Kasumi-1 (cell line): Measurements from ENCODE around the gene ZDHHC5.

Source experiments
- DNase-seq, 2 experiments: peaks; one replicate each; lab custom pipeline; 2025; lab: John Stamatoyannopoulos, UW

Gene ZDHHC5

DNA sequence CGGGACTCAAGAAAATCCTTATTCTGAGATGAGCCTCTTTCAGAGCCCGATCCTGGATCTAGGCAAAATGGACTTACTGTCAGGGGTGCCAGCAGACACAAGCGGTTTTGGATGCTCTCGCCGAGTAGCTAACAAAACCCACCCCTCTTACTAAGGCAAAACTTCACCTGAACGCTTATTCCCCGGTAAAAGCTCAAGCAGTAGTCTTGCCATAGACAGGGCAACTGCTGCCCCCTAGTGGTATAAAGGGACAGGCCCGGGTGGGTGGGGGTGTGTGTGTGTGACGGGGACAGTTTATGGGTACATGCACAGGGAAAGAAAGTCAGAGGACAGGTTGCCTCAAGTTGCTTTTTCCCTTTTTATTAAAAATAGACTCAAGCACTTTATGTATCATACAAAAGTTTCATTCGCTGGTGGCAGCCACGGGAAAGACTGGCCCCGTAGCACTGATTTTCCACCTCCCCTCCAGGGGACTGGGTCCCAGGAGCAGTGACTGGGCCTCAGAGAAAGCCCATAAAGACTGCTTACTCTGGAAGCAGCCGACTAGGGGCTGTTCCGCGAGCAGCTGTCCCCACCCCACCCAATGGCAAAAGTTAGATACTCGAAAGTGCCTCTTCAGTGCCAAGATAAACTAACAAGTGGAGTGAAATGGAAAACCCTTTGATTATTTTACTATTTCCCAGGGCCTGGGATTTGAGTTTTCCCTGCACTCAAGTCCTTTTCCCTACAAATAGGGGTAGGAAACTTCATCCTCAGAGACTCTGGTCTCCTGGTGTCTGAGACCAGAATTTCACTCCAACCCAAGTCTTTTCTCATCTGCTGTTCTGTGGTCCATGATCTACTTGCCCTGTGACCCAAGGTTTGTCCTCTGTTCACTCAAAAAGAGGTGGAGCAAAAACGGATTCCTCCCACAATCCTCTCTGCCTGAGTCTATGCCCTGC is 22.9 kb upstream of the ZDHHC5 start:
- DNase-seq: peak; percentile 71 to 86

DNA sequence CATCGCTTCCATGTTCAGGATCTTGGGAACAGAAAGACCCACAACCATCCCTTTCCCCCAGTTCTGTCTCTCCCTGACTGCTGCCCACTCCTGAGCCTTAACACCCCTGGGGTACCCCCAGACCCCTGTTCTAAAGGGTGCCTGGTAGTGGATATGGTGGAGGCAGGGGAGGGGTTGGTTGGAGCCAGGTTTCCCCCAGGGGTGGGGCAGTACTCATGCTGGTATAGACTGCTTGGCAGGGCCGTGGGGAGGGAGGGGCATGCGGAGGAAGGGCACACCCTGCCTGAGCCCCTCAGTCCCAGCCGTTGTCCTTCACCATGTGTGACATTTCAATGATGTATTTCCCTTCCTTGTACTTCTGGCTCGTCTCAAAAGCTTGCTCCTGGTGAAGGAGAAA is 22.2 kb upstream of the ZDHHC5 start:
- no peak for DNase-seq

DNA sequence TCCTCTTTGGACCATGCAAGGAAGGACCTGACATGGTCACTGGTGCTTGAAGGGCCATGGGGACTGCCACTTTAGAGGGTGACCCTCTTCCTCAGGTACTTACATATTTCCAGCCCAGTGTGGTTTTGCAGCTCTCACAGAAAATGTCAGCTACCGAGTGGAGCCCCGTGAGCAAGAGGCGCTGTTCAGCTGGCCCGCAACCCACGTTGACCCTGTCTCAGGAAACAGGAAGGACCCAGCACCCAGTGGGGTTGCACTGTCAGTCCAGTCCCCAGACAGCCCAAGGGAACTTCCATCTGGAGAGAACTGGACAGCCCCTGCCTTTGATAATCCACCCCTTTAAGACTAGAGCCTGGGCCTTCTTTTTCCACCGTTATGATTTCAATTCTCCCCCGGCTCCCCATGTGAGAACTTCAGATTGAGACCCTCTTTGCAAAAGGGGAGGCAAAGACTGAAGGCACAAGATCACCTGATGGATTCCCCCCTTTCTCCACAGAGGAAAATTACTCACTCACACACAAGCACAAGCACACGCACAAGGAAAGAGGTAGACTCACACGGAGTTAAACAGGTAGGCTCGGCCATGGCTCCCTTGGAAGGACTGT is 21.6 kb upstream of the ZDHHC5 start:
- peak in 1 of 2 experiments; percentile 17 for DNase-seq

DNA sequence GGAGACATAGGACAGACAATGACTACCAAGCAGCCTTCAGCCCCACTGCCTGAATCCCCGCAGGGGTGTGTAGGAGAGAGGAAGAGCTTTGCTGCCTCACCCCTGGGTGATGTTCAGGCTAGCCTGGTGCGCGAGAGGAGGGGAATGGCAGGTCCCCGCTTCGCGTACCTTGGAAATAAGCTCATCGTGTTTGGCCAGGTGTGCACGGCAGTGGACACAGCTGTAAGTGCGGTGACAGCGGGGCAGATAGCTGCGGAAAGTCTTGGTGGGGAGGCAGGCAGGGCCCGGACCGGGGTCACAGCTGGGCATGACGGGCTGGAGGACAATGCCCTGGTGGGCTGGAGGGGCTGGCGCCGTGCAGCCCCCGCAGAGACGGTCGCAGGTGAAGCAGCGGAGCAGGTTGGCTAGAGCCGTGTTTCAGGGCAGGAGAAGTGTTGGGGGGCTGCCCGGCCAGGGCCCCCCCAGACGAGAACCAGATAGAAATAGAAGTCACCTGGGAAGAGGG is 21.1 kb upstream of the ZDHHC5 start:
- DNase-seq: peak in 1 of 2 experiments; percentile 32

DNA sequence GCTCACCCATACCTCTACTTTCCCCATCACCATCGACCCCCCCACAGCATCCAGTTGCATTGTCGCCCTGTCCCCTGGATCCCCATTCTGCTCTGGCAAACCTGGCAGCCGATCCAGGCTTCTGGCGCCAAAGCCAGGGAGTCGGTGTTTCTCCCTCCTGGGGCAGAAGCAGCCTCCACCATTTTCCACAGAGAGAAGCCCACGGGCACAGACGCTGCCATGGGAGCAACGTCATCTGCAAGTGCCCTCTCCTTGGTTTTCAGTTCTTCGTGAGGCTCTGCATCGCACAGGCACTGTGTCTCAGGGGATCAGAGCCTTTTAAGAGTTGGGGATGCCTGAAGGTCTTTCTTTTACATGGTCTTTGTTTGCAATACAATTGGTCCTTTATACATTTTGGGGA is 20.5 kb upstream of the ZDHHC5 start:
- DNase-seq: peak in 1 of 2 experiments; percentile 17

DNA sequence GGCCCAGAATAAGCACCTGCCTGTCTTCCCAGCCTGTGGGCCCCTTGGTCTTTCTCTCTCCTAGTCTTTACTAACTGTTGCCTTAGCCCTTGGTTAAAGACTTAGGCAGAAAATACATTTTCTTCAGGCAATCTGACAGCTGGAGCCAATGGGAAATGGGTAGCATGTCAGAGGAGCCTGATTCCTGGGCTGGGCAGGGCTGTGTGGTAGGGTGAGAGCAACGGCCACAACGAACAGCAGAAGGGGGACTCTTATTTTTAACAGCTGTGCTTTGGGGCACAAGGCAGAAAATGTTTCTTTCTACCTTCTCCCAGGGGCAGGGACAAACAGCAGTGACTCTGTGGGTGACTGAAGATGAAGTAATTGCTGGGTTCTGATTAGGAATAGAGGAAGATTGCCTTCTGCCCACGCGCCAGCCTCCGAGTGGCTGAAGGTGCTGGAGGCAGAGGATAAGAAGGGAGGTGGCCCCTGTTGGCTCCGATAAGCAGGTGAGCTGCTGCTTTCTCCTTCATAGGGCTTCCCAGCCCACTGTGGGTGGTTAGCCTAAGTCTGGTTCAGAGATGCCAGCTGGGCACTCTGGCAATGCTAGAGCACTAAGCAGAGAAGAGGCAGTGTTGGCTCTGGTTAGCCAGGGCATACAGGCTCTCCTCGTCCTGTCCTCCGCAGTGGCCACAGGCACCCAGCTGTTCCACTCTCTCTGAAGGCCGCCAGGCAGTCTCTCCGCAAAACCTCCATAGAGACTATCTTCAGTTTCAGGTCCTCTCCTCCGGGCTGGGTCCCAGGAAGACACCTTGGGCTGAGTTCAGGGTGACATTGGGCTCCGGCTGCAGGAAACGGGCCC is 19.7 kb upstream of the ZDHHC5 start:
- DNase-seq: peak in 1 of 2 experiments; percentile 24

DNA sequence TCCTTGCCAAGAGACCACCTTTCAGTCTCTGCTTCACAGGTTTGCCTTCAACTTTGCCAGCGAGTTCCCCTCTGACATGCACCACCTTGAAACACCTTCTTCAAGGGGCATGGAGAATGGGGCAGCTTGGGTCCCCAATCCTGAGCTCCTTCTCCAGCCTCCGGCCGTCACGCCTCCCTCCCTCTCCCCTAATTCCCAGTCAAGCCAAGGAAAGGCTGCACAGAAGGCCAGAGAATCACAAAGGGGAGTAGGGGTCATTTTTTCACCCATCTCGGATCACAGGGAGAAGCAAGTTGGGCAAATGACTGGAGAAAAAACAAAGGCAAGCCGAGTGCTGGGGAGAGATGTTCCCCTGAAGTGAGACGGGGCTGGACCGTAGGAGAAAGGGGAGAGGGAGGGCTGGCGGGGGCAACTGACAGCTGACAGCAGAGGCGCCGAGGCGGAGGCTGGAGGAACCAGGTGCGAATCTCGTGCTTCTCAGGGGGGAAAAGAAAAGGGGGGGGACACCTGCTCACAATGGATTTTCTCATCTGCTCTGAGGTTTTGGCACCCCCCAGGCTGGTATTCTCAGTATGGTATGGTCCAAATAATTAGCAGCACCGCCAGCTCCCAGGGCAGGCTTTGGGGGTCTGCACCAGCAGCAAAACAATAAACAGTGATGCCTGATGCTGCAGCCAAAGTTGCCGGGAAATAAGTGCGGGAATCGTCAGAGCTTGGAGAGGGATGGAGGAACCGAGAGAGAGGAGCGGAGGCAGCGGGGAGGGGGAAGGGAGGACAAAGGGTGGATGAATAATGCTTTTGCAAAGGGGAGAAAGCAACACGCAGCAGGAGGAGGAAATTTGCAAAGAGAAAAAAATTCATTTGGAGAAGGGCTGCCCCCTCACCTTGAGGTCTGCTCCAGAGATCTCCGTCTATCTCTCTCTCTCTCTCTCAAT is 18.8 kb upstream of the ZDHHC5 start:
- peak in 1 of 2 experiments; percentile 23 for DNase-seq

DNA sequence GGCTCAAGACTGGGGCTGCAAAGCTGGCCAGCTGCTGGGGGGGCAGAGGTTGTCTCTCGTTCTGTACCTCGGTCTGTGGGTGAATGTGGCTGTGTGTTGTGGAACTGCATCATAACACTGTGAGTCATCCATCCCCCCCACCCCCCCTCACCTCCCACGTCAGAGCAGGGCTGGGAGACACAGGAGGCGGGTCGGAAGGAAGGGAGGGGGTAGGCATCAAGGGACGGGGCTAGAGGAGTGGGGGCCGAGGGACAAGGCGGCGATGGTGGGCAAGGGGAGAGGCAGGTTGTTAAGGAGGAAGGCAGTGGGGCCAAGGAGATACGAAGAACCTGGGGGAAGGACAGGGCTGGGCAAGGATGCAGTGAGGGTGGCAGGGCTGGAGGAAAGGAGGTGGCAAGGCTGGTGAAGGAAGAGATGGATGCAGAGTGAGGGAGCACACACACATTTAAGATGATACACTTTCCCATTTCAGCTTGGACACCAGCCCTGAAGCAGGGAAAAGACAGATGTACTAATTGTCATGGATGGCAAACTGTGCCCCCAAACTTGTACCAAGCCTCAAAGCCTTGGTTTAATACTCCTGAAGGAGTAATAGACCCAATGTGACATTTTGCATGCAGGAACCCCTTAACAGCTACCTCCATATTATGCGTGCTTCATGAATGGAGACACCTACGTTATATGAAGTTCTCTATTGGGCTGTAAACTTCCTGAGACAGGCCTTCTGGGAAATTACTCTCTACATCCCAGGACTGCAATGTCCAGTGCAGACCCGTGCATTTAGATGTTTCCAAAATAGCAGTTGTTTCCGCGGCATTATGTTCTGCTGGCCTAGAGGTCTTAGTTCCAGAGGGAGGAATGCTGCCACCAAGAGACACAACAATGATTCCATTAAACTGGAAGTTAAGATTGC is 17.8 kb upstream of the ZDHHC5 start, which contains the start of gene YPEL4:
Gene YPEL4 (minus strand): TSS at position 87 of the 913 bp plus-strand sequence. CDS start 2,805 bp downstream, outside the sequence.
- peak; percentile 28 to 63 for DNase-seq

DNA sequence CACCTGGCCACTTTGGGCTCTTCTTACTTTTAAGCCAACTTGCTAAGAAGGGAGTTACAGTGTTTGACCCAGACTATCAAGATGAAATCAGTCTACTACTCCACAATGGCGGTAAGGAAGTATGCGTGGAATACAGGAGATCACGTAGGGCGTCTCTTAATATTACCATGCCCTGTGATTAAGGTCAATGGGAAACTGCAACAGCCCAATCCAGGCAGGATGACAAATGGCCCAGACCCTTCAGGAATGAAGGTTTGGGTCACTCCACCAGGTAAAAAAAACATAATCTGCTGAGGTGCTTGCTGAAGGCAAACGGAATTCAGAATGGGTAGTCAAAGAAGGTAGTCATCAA is 17.2 kb upstream of the ZDHHC5 start:
- DNase-seq: no peak

DNA sequence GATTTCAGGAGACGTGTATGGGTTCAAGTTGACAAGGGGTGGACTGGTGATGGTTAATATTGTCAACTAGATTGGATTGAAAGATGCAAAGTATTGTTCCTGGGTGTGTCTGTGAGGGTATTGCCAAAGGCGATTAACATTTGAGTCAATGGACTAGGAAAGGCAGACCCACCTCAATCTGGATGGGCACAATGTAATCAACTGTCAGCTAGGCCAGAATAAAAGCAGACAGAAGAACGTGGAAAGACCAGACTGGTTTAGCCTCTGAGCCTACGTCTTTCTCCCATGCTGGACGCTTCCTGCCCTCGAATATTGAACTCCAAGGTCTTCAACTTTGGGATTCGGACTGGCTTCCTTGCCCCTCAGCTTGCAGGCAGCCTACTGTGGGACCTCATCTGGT is 16.5 kb upstream of the ZDHHC5 start:
- DNase-seq: no peak

DNA sequence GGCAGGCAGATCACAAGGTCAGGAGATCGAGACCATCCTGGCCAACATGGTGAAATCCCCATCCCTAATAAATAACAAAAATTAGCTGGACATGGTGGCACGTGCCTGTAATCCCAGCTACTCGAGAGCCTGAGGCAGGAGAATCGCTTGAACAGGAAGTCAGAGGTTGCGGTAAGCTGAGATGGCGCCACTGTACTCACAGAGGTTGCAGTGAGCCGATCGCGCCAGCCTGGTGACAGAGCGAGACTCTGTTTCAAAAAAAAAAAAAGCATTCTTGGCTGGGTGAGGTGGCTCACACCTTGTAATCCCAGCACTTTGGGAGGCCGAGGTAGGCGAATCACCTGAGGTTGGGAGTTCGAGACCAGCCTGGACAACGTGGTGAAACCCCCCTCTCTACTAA is 15.7 kb upstream of the ZDHHC5 start:
- peak; percentile 42 to 63 for DNase-seq

DNA sequence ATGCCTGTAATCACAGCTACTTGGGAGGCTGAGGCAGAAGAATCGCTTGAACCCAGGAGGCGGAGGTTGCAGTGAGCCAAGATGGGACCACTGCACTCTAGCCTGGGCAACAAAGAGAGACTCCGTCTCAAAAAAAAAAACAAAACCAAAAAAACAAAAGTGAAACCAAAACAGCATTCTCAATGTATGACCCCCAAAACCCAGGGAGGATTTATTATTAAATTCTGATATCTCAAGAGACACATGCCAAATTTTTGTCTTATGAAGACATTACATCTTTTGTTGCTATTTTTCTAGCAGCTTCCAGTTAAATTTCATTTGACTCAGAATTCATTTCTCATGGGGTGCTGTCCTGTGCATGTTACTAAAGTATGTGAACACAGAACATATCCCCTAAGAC is 15.3 kb upstream of the ZDHHC5 start:
- DNase-seq: no peak

DNA sequence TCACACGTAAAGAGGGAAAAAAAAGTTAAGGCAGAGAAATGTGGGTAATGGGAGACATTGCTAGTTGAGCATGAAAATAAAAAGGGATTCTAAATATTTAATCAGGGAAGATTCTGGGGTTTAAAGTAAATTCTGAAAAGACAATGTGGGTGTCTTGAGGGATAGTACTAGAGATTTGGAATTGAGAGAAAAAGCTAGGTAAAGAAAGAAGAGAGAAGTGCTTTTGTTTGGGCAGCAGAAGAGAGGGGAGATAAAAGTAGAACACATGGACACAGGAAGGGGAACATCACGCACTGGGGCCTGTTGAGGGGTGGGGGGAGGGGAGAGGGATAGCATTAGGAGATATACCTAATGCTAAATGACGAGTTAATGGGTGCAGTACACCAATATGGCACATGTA is 14.8 kb upstream of the ZDHHC5 start:
- DNase-seq: peak; percentile 15 to 19

DNA sequence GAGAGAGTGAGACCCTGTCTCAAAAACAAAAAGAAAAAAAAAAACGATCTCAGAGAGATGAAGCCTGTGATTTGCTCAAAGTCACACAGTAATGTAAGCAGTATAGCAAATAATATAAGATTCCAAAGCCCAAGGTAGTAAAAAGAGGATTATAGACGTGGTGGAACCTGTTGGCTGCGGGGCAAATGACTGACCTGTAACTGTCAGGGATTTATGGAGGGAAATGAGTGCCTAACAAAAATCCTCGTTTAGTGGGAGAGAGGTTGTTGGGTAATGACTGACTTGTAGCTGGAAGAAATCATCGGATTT is 11.1 kb upstream of the ZDHHC5 start:
- no peak for DNase-seq

DNA sequence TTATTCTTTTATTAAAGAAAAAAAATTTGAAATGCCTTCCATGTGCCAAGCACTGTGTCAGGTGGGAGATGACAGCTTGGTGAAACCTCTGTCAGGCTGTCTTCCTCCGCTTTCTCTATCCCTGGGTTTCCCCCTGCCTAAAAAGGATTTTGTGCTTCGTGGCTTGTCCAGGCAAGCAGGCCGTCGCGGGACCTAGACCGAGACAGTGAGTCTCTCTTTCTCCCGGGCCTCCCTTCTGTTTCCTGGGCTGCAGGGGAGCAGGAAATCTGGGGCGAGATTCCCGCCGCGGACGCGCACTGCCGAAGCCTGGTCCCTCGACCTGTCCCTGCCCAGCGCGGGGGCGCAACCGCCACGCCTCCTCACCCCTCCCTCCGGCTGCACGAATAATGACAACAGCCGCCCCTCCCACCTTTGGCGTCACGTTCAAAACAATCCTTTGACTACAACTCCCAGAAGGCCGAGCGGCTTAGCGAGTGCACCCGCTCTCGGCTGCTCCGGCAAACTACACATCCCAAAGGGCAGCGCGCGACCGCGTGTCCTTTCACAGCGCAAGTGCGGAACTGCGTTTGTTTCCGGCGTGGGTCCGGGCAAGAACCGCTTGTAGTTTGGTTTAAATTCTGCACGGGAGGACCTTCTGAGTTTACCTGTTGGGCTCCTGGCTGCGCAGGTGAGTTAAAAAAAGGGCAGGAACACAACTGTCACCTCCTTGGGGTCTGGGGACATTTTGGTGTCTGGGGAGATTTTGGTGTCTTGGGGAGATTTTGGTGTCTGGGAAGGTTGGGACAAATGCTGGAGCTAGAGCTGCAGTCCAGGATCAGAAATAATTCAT is 10.5 kb upstream of the ZDHHC5 start, which contains the start of gene CLP1:
Gene CLP1 (plus strand): TSS at position 569 of the 829 bp plus-strand sequence. CDS start 1,715 bp downstream, outside the sequence.
- DNase-seq: peak; percentile 98 to 99

DNA sequence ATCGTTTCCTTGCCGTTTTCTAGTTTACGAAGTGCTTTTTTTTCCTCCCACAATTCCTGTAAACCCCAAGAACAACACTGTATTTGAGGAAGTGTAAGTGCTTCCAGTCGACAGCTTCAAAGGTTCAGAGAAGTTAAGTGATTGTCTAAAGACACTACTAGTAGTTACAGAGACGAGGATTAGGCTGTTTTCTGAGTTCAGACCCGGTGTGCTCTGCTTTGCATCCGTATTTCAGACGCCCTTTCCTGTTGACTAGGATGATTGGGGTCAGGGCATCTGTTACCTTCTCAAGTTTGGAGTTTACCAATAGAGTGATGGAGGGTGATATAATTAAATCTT is 9.9 kb upstream of the ZDHHC5 start:
- peak in 1 of 2 experiments; percentile 23 for DNase-seq

DNA sequence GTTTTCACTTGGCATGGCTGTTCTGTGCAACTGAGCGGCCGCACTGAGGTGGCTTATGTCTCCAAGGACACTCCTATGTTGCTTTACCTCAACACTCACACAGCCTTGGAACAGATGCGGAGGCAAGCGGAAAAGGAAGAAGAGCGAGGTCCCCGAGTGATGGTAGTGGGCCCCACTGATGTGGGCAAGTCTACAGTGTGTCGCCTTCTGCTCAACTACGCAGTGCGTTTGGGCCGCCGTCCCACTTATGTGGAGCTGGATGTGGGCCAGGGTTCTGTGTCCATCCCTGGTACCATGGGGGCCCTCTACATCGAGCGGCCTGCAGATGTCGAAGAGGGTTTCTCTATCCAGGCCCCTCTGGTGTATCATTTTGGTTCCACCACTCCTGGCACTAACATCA is 8.2 kb upstream of the ZDHHC5 start:
- DNase-seq: no peak

DNA sequence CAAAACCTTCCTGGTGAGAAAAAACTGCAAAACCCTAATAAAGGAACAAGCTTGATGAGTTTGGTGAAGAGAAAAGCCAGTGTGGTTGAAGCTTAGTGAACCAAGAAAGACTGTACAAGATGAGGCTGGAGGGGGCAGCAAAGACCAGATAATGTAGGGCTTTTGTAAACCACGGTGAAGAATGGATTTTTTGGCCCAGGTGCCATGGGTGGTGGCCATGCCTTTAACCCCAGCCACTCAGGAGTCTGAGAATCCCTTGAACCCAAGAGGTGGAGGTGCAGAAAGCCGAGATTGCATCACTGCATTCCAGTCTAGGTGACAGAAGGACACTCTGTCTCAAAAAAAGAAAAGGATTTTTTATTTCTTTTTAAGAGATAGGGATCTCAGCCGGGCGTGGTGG is 5.0 kb upstream of the ZDHHC5 start:
- DNase-seq: peak; percentile 15 to 49

DNA sequence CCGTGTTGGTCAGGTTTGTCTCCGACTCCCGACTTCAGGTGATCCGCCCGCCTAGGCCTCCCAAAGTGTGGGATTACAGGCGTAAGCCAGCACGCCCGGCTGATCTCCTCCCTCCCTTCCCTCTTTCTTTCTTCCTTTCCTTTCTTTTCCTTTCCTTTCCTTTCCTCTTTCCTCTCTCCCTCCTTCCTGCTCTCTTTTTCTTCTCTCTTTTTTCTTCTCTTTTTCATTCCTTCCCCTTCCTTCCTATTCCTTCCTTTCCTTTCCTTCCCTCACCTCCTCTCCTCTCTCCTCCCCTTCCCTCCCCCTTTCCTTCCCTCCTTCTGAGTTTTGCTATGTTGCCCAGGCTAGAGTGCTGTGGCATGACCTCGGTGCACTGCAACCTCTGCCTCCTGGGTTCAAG is 3.9 kb upstream of the ZDHHC5 start:
- no peak for DNase-seq
